Stimulated activated CD4-positive, alpha-beta T cell treated with anti-CD3 and anti-CD28 coated beads, Interleukin-12 subunit alpha, Interleukin-12 subunit beta, amount 100 ng/mL, for 24 hours (primary cell): Measurements from ENCODE around the gene TMEM254.
"Not testable (repeated sequence)": the region's sequence is repeated elsewhere in the genome, so short reads cannot be mapped to it uniquely, and the experiment has no call there.

Experiments used
- DNase-seq, 2 experiments: peaks; one replicate each; pipeline ENCODE4 v3.0.0-alpha.2; 2020; ENCODE audit warnings: low read depth in 2 of 2

TMEM254 gene

GRCh38 chr10:80078448-80079311 is at the start of gene TMEM254:
TSS of gene TMEM254 (plus strand) at chr10:80078665. CDS start at chr10:80078700, 35 bp downstream.
- peak; percentile 71 to 87 for DNase-seq

- not testable (repeated sequence) for DNase-seq
Measured at GRCh38 chr10:80029205-80029604, 49.3 kb upstream of the TMEM254 start.

- not testable (repeated sequence) for DNase-seq
Measured at GRCh38 chr10:80029865-80030264, 48.6 kb upstream of the TMEM254 start.

- no peak for DNase-seq
Measured at GRCh38 chr10:80032503-80032902, 46.0 kb upstream of the TMEM254 start.

- not testable (repeated sequence) for DNase-seq
Measured at GRCh38 chr10:80034766-80035165, 43.7 kb upstream of the TMEM254 start.

- not testable (repeated sequence) for DNase-seq
Measured at GRCh38 chr10:80035430-80035829, 43.0 kb upstream of the TMEM254 start.

GRCh38 chr10:80036921-80037500 is 41.5 kb upstream of the TMEM254 start:
- not testable (repeated sequence) for DNase-seq

GRCh38 chr10:80038226-80038625 is 40.2 kb upstream of the TMEM254 start:
- DNase-seq: not testable (repeated sequence)

GRCh38 chr10:80041162-80041561 is 37.3 kb upstream of the TMEM254 start:
- no peak for DNase-seq

- not testable (repeated sequence) for DNase-seq
Measured at GRCh38 chr10:80044935-80045334, 33.5 kb upstream of the TMEM254 start.

GRCh38 chr10:80046629-80047441 is 31.6 kb upstream of the TMEM254 start:
- DNase-seq: peak; percentile 56 to 66

GRCh38 chr10:80050752-80051151 is 27.7 kb upstream of the TMEM254 start:
- DNase-seq: no peak

GRCh38 chr10:80051993-80052392 is 26.5 kb upstream of the TMEM254 start:
- DNase-seq: no peak

GRCh38 chr10:80055760-80056159 is 22.7 kb upstream of the TMEM254 start:
- no peak for DNase-seq

GRCh38 chr10:80057171-80057570 is 21.3 kb upstream of the TMEM254 start:
- no peak for DNase-seq

- DNase-seq: no peak
Measured at GRCh38 chr10:80064120-80064886, 14.2 kb upstream of the TMEM254 start.

GRCh38 chr10:80066809-80067208 is 11.7 kb upstream of the TMEM254 start:
- no peak for DNase-seq

GRCh38 chr10:80067821-80068220 is 10.6 kb upstream of the TMEM254 start:
- not testable (repeated sequence) for DNase-seq

GRCh38 chr10:80068270-80068669 is 10.2 kb upstream of the TMEM254 start:
- no peak for DNase-seq

GRCh38 chr10:80070057-80070456 is 8.4 kb upstream of the TMEM254 start:
- DNase-seq: no peak

GRCh38 chr10:80072584-80072983 is 5.9 kb upstream of the TMEM254 start:
- DNase-seq: no peak
